GM18511 (cell line): Measurements from ENCODE around the gene POLR2L.
A peak's percentile ranks its signal among the peaks of the same experiment; 100 is the strongest.

Experiments
- ATAC-seq: cut with Tn5 transposase; IDR thresholded peaks from one replicate; pipeline ENCODE4 v1.9.1; 2021; ENCODE audit warnings: mild to moderate bottlenecking, moderate library complexity; ENCODE audit not compliant: unreplicated experiment

The POLR2L gene

GRCh38 chr11:797296-798092, 44.8 kb downstream of the POLR2L start:
- ATAC-seq: peak; percentile 56

DNA sequence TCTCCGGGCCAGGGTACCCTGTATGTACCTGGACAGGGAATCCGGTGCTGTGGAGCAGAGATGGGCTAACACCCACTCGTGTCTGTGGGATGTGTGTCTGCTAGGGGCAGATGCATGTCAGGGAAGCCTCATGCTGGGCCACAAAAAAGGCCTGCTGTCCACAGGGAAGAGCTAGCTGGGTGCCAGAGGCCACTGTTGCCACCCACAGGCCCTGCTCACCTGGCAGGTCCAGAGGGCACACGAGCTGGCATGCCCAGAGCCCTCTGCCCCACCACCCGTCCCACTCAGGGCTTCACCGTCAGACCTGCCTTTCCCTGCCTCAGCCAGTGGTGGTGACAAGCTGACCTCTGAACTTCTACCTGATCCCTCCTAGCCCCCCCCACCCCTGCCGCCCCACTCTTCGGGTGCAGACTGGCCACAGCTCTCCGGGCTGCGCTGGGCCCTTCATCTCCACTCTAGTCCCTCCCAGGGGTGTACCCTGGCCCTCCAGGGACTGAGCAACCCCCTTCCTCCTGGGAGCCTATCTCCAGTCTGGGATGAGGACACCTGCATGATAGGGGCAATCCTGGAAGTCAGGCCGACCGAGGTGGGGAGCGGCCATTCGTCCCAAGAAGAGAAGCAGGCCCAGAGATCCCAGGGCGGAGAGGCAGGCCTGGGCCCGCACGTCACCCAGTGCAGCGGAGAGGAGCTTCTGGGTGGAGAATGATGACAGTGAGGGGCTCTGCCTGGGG, 45.6 kb downstream of the POLR2L start:
- ATAC-seq: no peak

DNA sequence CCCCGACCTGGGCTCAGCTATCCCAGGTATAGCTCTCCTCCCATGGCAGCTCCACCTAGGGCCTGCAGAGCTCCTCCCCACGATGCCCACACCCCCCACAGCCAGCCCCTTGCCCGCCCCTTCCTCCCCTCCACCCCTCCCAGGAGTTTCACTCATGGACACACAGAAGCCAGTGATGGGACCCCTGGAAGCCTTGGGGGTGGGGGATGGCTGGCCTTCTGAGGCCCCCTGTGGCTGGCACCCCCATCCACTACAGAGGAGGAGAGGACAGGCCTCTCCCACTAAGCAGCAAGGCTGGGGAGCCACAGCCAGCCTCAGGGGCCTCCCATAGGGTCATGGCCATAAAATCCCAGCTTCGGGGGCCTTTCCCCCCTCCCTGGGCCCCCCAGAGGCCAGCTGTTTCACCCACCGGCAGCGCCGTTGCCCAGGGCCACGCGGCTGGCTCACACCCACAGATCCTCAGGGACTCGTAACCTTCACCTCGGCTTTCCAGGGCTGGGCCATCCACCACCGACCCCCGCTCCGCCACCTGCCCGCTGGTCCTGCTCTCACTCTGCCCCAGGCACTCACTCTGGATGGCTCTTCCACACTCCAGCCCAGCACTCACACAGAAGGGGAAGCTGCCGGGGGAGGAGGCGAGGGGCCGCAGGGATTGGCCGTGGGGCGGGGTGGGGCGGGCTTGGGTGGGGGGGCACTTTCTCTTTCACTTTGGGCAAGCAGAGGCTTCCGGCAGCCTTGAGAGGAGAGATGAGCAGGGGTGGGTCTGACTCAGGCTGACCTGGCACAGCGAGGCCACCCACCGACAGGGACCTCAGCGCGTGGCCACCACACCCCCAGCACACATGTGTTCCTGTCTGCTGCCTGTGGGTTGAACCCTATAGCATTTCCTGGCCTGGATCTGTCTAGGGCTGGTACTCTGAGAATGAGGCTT, 46.4 kb downstream of the POLR2L start:
- ATAC-seq: no peak

DNA sequence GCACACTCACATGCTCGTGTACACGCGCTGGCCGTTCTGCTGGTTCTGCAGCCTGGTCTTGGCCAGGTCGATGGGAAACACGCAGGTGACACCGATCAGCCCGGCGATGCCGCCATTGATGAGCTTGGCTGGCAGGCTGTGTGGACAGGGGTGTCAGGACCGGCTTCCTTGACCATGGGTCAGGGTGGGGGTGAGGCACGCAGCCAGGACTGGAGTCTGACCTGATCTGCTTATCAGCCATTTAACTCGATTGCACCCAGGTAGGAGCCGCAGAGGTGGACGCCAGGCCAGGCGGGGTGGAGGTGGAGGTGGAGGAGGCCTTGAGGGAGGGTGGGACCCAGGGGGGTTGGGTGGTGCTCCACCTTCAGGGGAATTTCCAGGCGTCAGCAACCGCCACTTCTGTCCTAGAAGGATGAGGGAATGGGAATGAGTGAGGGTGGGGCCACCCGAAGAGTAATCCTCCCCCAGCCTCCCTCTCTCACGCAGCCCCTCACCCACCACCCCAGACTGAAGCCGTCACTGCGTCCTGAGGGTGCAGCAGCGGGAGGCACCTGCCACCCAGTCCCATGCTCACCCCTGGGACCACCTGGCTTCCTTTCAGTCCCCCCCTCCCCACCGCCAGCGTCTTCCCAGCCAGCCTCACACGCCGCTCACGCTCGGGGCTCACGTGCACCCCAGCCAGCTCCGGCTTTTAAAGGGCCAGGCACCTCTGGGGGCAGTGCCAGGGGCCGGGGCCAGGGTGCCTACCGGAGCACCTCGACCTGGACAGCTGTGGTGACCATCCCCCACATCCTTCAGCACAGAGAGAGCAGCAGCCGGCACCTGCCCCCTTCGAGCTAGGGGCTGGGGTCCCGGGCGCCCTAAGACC, 47.3 kb downstream of the POLR2L start:
- no peak for ATAC-seq

DNA sequence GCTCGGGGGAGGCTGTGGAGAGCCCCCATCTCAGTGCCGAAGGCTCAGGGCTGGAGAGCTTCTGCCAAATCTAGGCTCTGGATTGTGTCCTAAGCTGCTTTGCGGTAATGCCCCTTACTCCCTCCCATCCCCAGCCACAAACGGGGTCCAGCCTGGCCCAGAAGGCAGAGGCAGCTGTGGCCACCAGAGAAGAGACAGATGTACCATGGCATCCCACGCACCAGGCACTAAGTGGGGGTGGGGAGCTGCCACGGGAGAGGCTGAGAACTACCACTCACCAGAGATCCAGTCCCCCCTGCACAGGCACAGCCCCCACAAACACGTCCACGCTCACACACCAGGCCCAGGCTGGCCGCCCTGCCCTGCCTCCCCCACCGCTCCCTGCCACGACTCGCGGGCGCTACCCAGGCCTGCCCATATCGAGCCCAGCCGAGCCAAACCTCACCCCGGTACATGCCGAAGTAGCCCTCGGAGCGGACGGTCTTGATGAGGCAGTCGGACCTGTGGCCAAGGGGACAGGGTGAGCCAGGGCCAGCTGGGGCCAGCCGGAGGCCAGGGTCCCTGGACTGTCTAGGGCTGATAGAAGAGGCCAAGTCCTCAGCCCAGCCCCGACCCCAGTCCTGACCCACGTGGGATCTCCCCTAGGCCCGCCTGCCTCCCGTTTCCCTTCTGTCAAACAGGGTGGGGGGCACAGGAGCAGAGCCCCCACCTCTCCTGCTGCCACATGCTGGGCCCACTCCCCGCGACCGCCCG, 48.1 kb downstream of the POLR2L start:
- no peak for ATAC-seq

- ATAC-seq: no peak
These were observed 48.8 kb downstream of the POLR2L start for GRCh38 chr11:793556-793955.

DNA sequence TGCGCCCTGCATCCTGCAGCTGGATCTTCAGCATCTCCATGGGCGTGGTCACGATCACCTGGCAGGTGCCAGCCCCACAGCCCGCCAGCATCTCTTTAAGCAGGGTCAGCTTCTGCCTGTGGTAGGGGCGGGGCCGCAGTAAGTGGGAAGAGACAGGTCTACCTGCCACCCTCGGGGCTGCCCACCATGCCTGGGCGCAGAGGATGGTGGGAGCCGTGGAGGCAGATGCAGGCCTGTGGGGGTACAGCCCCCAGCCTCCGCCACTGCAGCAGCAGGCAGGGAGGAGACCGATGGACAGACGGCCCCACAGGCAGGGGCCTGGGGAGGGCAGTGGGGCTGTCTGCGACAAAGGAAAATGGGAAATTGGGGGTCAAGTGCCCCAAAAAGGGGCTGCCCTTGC, 49.5 kb downstream of the POLR2L start:
- no peak for ATAC-seq

GRCh38 chr11:792535-792821, 49.9 kb downstream of the POLR2L start:
- no peak for ATAC-seq

- no peak for ATAC-seq
These were observed 50.4 kb downstream of the POLR2L start for GRCh38 chr11:791658-792534.

DNA sequence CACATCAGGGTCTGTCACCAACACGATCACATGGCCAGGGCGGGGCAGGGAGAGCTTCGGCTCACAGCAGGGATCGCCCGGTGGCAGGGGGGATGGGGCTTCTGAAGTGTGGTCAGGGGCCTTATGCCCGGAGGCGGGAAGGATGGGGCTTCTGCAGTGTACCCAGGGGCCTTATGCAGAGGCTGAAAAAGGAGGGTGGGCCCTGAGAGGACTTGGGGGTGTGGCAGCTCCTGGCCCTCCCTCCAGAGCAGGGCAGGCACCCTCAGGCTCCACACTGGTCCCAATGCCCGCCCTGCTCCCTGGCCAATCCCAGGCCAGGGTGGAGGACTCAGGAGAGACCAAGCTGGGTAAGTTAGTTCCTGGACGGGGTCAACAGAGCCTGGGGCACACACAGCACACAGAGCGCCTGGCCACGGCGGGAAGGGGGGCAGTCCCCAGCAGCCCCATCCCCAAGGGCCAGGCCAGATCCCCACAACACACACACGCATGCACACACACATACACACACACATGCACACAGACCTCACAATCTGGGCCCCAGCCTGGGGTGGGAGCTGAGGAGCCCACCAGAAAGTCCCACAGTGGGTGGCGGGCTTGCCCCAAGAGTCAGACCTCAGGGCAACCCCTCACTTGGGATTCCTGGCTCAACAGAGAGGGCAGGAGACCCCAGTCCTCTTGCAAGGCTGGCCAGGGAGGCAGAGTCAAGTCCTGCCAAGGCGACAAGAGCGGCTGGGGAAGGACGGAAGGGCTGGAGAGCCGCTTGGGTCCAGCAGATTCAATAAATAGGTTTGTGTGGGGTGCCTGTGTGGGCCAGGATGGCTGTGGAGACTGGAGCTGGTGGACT, 51.4 kb downstream of the POLR2L start:
- no peak for ATAC-seq

- no peak for ATAC-seq
These were observed 52.4 kb downstream of the POLR2L start, which contains the start of gene CEND1 for GRCh38 chr11:789943-790342. CEND1 (minus strand) TSS chr11:790090; CDS start chr11:788576, 1,514 bp downstream.
